GM23338 (cell line): ENCODE results near the gene TSHZ2. TPM values are rescaled to one million over a fixed set of nuclear protein-coding genes. Genes with fewer than 3 reads are reported as not detected.

Source experiments
- ATAC-seq: fragments of 200-7000 bp; cut with Tn5 transposase; 3 replicates; pipeline ENCODE4 v1.9.1; 2020
- DNase-seq: peaks from one replicate; pipeline ENCODE4 v3.0.0-alpha.2; 2015; ENCODE audit warnings: low spot score
- H2AFZ ChIP-seq: fragments of 200-600 bp; sonication (generic); 2 replicates; pipeline ENCODE4 v1.8.0; 2016; ENCODE audit warnings: antibody characterized with exemption, mild to moderate bottlenecking, moderate library complexity
- H3F3A ChIP-seq: fragments of 200-600 bp; sonication (generic); replicated peaks from 2 replicates; pipeline ENCODE4 v1.8.0; 2017; ENCODE audit warnings: antibody characterized with exemption, mixed run types, low read depth
- H3K27ac ChIP-seq: fragments of 200-600 bp; sonication (generic); 2 replicates; pipeline ENCODE4 v1.6.1; 2016; ENCODE audit warnings: low read depth
- H3K27me3 ChIP-seq: fragments of 200-600 bp; sonication (generic); 2 replicates; pipeline ENCODE4 v1.8.0; 2016; ENCODE audit warnings: mild to moderate bottlenecking, mixed run types, moderate library complexity; ENCODE audit not compliant: insufficient read depth
- H3K36me3 ChIP-seq: fragments of 200-600 bp; sonication (generic); 2 replicates; pipeline ENCODE4 v1.8.0; 2016; ENCODE audit warnings: mild to moderate bottlenecking; ENCODE audit not compliant: insufficient read depth
- H3K4me1 ChIP-seq: fragments of 200-600 bp; sonication (generic); 2 replicates; pipeline ENCODE4 v1.8.0; 2016; ENCODE audit warnings: mild to moderate bottlenecking, moderate library complexity; ENCODE audit not compliant: insufficient read depth
- H3K4me2 ChIP-seq: fragments of 200-600 bp; sonication (generic); 2 replicates; pipeline ENCODE4 v1.7.1; 2017; ENCODE audit warnings: mixed run types
- H3K4me3 ChIP-seq: fragments of 200-600 bp; sonication (generic); 2 replicates; pipeline ENCODE4 v1.6.1; 2016; ENCODE audit warnings: mixed run types
- H3K79me2 ChIP-seq: fragments of 200-600 bp; sonication (generic); replicated peaks from 2 replicates; pipeline ENCODE4 v1.8.0; 2017; ENCODE audit warnings: mild to moderate bottlenecking; ENCODE audit not compliant: insufficient read depth
- H3K9me2 ChIP-seq: fragments of 200-600 bp; sonication (generic); 2 replicates; pipeline ENCODE4 v1.8.0; 2017; ENCODE audit not compliant: insufficient read depth
- H4K20me1 ChIP-seq: fragments of 200-600 bp; sonication (generic); replicated peaks from 2 replicates; pipeline ENCODE4 v1.8.0; 2017; ENCODE audit warnings: mild to moderate bottlenecking; ENCODE audit not compliant: insufficient read depth
- H3K27ac Mint-ChIP-seq: 2 replicates; pipeline ENCODE4 v1.8.0; 2020; ENCODE audit warnings: inconsistent platforms, mild to moderate bottlenecking, moderate library complexity, mixed read lengths
- H3K27me3 Mint-ChIP-seq: 3 replicates; pipeline ENCODE4 v1.8.0; 2022; ENCODE audit warnings: low read depth, mild to moderate bottlenecking, moderate library complexity, mixed read lengths, inconsistent platforms; ENCODE audit not compliant: insufficient read depth, poor library complexity
- H3K36me3 Mint-ChIP-seq: 3 replicates; pipeline ENCODE4 v1.8.0; 2021; ENCODE audit warnings: low read depth, mild to moderate bottlenecking, inconsistent platforms, moderate library complexity, mixed read lengths
- H3K4me1 Mint-ChIP-seq: 3 replicates; pipeline ENCODE4 v1.8.0; 2020; ENCODE audit warnings: mild to moderate bottlenecking, inconsistent platforms, mixed read lengths
- H3K4me3 Mint-ChIP-seq: 3 replicates; pipeline ENCODE4 v1.8.0; 2021; ENCODE audit warnings: moderate library complexity, mild to moderate bottlenecking, inconsistent platforms, mixed read lengths
- H3K9me3 Mint-ChIP-seq: 3 replicates; pipeline ENCODE4 v1.8.0; 2020; ENCODE audit warnings: moderate library complexity, mild to moderate bottlenecking, inconsistent platforms, mixed read lengths
- CREB1 ChIP-seq: fragments of 250-450 bp; sonication (Bioruptor Pico); IDR thresholded peaks from 2 replicates; pipeline ENCODE4 v1.5.0; 2020; ENCODE audit warnings: low read depth, mild to moderate bottlenecking, moderate library complexity
- EZH2 ChIP-seq: fragments of 200-600 bp; sonication (generic); IDR thresholded peaks from one replicate; pipeline ENCODE4 v1.8.0; 2017; ENCODE audit warnings: antibody characterized with exemption, mild to moderate bottlenecking, low read depth; ENCODE audit not compliant: unreplicated experiment
- EZH2phosphoT487 ChIP-seq: fragments of 200-600 bp; sonication (generic); IDR thresholded peaks from one replicate; pipeline ENCODE4 v1.8.1; 2018; ENCODE audit warnings: antibody characterized with exemption; ENCODE audit not compliant: unreplicated experiment
- JUNB ChIP-seq: IDR thresholded peaks from one replicate; pipeline ENCODE4 v1.6.1; 2016; ENCODE audit warnings: antibody characterized with exemption; ENCODE audit not compliant: unreplicated experiment
- NANOG ChIP-seq: IDR thresholded peaks from 2 replicates; pipeline ENCODE4 v1.6.1; 2016; ENCODE audit warnings: antibody characterized with exemption, borderline replicate concordance
- POLR2AphosphoS5 ChIP-seq: IDR thresholded peaks from 2 replicates; pipeline ENCODE4 v1.6.1; 2016; ENCODE audit warnings: antibody characterized with exemption, low read depth
- STAT1 ChIP-seq: IDR thresholded peaks from one replicate; pipeline ENCODE4 v1.6.1; 2016; ENCODE audit warnings: antibody characterized with exemption; ENCODE audit not compliant: unreplicated experiment
- ZNF114 ChIP-seq: fragments of 250-450 bp; sonication (Bioruptor Pico); IDR thresholded peaks from 2 replicates; pipeline ENCODE4 v1.5.0; 2020; ENCODE audit warnings: mild to moderate bottlenecking, moderate library complexity
- ZNF331 ChIP-seq: fragments of 250-450 bp; sonication (Bioruptor Pico); IDR thresholded peaks from 2 replicates; pipeline ENCODE4 v1.5.0; 2020; ENCODE audit warnings: low read depth, mild to moderate bottlenecking, moderate library complexity
- polyA plus RNA-seq: library from polyadenylated mRNA; unstranded; fragments of >200 nt; fragmentation: Nextera tagmentation; extraction: Ambion mirVana; gene quantifications from 2 replicates; pipeline ENCODE4 v1.2.1, GENCODE V29; 2016
- total RNA-seq: library from RNA; depleted of rRNA; stranded (reverse); fragments of >200 nt; shearing (Covaris generic); gene quantifications from 2 replicates; pipeline ENCODE4 v1.2.3, GENCODE V29; 2014
- TF ChIP-seq, protein P1 (sequence below): IDR thresholded peaks from one replicate; pipeline ENCODE4 v1.6.1; 2018; ENCODE audit warnings: antibody characterized with exemption; ENCODE audit not compliant: unreplicated experiment
- TF ChIP-seq, protein P2 (sequence below): IDR thresholded peaks from 2 replicates; pipeline ENCODE4 v1.6.1; 2016; ENCODE audit warnings: antibody characterized with exemption
- TF ChIP-seq, protein P3 (sequence below), 2 experiments: fragments of 200-600 bp in 1 of 2; sonication (generic) in 1 of 2; conservative IDR thresholded peaks; 2 replicates each; pipeline versions ENCODE4 v1.5.1 to v1.6.1; 2016 to 2017; ENCODE audit warnings: antibody characterized with exemption in 2 of 2, low read depth in 2 of 2, mild to moderate bottlenecking in 2 of 2, moderate library complexity in 1 of 2

The TSHZ2 gene
- total and polyA plus RNA-seq, 2 experiments from 2014 or later = 0.49 to 1.3 TPM

DNA sequence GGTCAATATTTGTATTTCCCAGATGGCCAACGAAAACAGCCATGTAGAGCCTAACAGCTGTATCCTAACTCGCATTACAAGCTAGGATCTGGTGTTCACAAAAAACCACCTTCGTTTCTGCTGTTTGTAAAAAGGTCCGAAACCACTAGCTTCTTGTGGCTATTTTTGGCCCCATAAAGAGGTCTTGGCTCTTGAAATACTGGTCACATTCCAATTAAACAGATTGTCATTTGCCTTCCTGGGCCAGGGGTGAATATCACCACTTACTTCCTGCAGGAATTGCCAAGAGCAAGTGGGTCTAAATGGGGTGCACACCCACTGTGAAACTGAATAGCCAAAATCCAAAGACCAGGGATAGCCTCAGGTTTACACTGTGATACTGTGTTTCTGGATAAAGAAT, 48.2 kb downstream of the TSHZ2 start:
- Mint-ChIP-seq H3K36me3 (no peaks in the 10 kb centered on the region), H3K4me1 (no peaks in the 10 kb centered on the region), H3K27me3 (no peaks in the 10 kb centered on the region), H3K9me3 (no peaks in the 10 kb centered on the region), H3K4me3 (no peak overlapping the region), H3K27ac (no peak overlapping the region)
- Histone ChIP-seq H3K4me1 (no peaks in the 10 kb centered on the region), H2AFZ (no peak overlapping the region), H3K9me2 (peaks cover 5% of the 10 kb centered on the region; the same call in 1 of the 2 replicates), H3F3A (no peaks in the 10 kb centered on the region), H3K27ac (no peak overlapping the region), H3K4me3 (no peak overlapping the region), H3K4me2 (no peak overlapping the region), H3K27me3 (no peaks in the 10 kb centered on the region), H3K36me3 (no peaks in the 10 kb centered on the region), H3K79me2 (no peaks in the 10 kb centered on the region), H4K20me1 (no peaks in the 10 kb centered on the region)
- DNase-seq (no peak), ATAC-seq (no peak)
- TF ChIP-seq JUNB = no peak
- TF ChIP-seq, protein P1, sequence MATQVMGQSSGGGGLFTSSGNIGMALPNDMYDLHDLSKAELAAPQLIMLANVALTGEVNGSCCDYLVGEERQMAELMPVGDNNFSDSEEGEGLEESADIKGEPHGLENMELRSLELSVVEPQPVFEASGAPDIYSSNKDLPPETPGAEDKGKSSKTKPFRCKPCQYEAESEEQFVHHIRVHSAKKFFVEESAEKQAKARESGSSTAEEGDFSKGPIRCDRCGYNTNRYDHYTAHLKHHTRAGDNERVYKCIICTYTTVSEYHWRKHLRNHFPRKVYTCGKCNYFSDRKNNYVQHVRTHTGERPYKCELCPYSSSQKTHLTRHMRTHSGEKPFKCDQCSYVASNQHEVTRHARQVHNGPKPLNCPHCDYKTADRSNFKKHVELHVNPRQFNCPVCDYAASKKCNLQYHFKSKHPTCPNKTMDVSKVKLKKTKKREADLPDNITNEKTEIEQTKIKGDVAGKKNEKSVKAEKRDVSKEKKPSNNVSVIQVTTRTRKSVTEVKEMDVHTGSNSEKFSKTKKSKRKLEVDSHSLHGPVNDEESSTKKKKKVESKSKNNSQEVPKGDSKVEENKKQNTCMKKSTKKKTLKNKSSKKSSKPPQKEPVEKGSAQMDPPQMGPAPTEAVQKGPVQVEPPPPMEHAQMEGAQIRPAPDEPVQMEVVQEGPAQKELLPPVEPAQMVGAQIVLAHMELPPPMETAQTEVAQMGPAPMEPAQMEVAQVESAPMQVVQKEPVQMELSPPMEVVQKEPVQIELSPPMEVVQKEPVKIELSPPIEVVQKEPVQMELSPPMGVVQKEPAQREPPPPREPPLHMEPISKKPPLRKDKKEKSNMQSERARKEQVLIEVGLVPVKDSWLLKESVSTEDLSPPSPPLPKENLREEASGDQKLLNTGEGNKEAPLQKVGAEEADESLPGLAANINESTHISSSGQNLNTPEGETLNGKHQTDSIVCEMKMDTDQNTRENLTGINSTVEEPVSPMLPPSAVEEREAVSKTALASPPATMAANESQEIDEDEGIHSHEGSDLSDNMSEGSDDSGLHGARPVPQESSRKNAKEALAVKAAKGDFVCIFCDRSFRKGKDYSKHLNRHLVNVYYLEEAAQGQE = no peak
- TF ChIP-seq EZH2phosphoT487 = no peak
- TF ChIP-seq POLR2AphosphoS5 = no peak
- TF ChIP-seq, protein P2, sequence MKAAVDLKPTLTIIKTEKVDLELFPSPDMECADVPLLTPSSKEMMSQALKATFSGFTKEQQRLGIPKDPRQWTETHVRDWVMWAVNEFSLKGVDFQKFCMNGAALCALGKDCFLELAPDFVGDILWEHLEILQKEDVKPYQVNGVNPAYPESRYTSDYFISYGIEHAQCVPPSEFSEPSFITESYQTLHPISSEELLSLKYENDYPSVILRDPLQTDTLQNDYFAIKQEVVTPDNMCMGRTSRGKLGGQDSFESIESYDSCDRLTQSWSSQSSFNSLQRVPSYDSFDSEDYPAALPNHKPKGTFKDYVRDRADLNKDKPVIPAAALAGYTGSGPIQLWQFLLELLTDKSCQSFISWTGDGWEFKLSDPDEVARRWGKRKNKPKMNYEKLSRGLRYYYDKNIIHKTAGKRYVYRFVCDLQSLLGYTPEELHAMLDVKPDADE = no peak
- no peak for TF ChIP-seq CREB1 (CRISPR knock-in tag)
- no peak for TF ChIP-seq EZH2
- TF ChIP-seq ZNF114 (CRISPR knock-in tag) = no peak
- TF ChIP-seq ZNF331 (CRISPR knock-in tag) = no peak
- TF ChIP-seq, protein P3, sequence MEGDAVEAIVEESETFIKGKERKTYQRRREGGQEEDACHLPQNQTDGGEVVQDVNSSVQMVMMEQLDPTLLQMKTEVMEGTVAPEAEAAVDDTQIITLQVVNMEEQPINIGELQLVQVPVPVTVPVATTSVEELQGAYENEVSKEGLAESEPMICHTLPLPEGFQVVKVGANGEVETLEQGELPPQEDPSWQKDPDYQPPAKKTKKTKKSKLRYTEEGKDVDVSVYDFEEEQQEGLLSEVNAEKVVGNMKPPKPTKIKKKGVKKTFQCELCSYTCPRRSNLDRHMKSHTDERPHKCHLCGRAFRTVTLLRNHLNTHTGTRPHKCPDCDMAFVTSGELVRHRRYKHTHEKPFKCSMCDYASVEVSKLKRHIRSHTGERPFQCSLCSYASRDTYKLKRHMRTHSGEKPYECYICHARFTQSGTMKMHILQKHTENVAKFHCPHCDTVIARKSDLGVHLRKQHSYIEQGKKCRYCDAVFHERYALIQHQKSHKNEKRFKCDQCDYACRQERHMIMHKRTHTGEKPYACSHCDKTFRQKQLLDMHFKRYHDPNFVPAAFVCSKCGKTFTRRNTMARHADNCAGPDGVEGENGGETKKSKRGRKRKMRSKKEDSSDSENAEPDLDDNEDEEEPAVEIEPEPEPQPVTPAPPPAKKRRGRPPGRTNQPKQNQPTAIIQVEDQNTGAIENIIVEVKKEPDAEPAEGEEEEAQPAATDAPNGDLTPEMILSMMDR (conservative IDR thresholded peaks at IDR 0.05; ENCODE audit: low read depth in 2 of 2) = no peak

DNA sequence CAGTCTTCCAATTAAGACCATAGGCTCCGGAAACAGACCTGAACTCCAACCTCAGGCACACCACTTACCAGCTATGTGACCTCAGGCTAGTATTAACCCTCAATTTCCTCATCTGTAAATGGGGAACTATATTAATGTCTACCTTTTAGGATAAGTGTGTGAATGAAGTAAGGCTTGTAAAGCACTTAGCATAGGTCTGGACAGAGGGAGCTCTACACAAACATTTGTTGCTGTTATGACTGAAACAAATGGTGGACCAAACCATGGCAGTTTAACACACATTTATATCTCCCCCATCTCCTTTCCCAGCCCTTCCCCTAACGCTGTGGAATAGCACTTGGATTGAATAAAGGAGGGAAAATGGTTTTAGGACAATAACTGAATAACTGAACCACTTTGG, 48.7 kb downstream of the TSHZ2 start:
- Mint-ChIP-seq H3K27me3 (no peaks in the 10 kb centered on the region), H3K4me3 (no peak overlapping the region), H3K9me3 (no peaks in the 10 kb centered on the region), H3K36me3 (no peaks in the 10 kb centered on the region), H3K4me1 (no peaks in the 10 kb centered on the region), H3K27ac (no peak overlapping the region)
- Histone ChIP-seq H3F3A (no peaks in the 10 kb centered on the region), H3K4me2 (no peak overlapping the region), H3K4me3 (no peak overlapping the region), H3K36me3 (no peaks in the 10 kb centered on the region), H3K27me3 (no peaks in the 10 kb centered on the region), H3K27ac (no peak overlapping the region), H3K79me2 (no peaks in the 10 kb centered on the region), H3K9me2 (peaks cover 2% of the 10 kb centered on the region; the same call in 1 of the 2 replicates), H3K4me1 (no peaks in the 10 kb centered on the region), H2AFZ (no peak overlapping the region), H4K20me1 (no peaks in the 10 kb centered on the region)
- no peak for ATAC-seq
- DNase-seq = no peak
- TF ChIP-seq POLR2AphosphoS5 = no peak
- TF ChIP-seq, protein P1 = no peak
- no peak for TF ChIP-seq NANOG
- TF ChIP-seq, protein P3 (conservative IDR thresholded peaks at IDR 0.05; ENCODE audit: low read depth in 2 of 2) = no peak
- TF ChIP-seq STAT1 = no peak
- no peak for TF ChIP-seq EZH2phosphoT487
